Fibroblast of peridontal ligament (primary cell): Measurements from ENCODE around the gene PIH1D1.

ENCODE experiments used
- DNase-seq: peaks from one replicate; pipeline ENCODE4 v3.0.0-alpha.2; 2010; ENCODE audit errors: extremely low read depth

PIH1D1 gene

DNA sequence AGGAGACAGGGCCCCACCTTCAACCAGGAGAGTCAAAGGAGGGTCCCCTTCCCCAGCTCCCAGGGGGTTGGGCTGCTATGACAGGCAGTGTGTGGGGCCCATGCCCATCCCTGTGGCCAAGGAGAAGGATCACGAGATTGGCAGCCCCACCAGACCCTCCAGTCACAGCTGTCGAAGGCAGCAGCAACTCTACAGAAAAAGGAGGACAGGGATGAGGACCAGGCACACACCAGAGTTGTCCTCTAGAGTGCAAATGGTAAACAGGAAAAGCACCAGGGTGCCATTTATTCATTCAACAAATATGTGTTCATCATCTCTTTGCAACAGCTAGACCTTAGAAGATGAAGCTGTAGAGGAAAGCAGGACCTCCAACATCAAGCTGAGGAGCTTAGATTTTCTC lies 32.4 kb downstream of the PIH1D1 start:
- no peak for DNase-seq

DNA sequence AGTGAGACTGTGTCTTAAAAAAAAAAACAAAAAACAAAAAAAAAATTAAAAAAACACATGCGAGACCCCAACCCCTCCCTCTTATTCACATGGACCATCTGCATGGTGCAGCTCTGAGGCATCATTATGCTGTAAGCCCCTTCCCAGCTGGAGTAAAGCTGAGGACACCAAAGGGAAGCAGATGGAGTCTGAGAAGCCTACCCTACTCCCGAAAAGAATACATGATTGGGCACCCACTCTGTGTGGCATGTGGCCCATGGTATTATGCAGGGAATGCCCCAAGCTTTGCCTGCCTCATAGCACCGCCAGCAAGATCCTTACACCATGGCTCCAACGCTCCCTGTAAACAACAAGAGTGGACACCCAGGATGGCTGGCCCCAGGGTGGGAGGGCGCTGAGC lies 33.1 kb downstream of the PIH1D1 start:
- no peak for DNase-seq

- no peak for DNase-seq
These were observed 34.5 kb downstream of the PIH1D1 start for GRCh38 chr19:49417088-49417487.

DNA sequence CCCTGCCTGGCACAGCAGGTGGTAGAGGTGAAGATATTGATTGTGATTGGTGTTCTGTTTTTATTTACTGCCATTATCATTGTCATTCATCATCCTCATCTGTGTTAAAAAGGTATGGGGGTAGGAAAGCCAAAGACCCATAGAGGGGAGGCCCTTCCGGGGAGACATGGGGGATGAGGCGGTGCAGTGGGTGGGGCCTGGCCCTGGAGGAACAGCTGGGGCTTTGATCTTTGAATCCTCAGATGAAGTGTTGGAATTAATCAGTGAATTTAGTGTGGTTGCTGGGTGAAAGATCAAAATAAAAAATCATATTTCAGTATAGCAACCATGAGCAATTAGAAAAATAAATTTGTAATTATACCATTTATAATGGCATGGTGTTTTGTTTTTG lies 35.8 kb downstream of the PIH1D1 start:
- no peak for DNase-seq

DNA sequence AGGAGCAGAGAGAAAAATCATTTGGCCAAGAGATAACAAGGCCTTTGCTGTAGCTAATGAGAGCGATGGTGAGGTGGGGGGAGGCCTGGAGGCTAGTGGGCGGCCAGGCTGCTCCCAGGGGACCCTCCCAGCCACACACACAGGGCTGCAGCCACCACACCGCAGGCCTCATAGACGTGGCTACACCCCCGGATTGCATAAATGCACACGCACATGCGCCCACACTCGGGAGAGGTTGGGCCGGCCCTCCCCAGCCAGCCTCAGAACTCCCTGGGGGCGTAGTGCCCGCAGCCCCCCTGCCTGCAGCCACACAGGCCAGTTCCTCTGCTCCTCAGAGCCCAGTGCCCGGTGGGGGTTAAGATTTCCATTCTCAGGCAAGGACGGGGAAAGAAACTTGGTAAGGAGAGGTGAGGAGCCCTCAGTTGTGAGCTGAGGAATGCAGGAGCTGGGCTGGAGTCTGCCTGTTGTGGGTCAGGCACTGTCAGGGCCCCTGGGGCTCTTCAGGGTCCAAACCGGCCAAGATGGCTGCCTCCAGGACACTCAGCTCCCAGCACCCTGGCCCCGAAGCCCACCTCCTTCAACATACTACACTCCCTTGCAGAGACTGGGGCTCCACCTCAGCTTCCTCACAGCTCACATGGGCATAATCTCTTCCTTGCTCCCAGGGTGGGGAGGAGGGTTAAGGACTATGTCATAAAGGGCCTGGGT lies 36.4 kb downstream of the PIH1D1 start:
- DNase-seq = peak; percentile 63

GRCh38 chr19:49414256-49414655 lies 37.4 kb downstream of the PIH1D1 start:
- DNase-seq = no peak

- peak; percentile 41 for DNase-seq
These were observed 38.3 kb downstream of the PIH1D1 start for GRCh38 chr19:49413348-49413747.

- DNase-seq = no peak
These were observed 39.8 kb downstream of the PIH1D1 start for GRCh38 chr19:49411681-49412326.

GRCh38 chr19:49409441-49410029 lies 42.1 kb downstream of the PIH1D1 start:
- DNase-seq = no peak

GRCh38 chr19:49408816-49409440 lies 42.7 kb downstream of the PIH1D1 start:
- DNase-seq = no peak

GRCh38 chr19:49407482-49408015 lies 44.1 kb downstream of the PIH1D1 start:
- DNase-seq = no peak

- no peak for DNase-seq
These were observed 44.5 kb downstream of the PIH1D1 start for GRCh38 chr19:49407079-49407478.

- no peak for DNase-seq
These were observed 48.0 kb downstream of the PIH1D1 start for GRCh38 chr19:49403404-49404187.

GRCh38 chr19:49400029-49400428 lies 51.6 kb downstream of the PIH1D1 start:
- no peak for DNase-seq

GRCh38 chr19:49398931-49399330 lies 52.7 kb downstream of the PIH1D1 start:
- DNase-seq = no peak

DNA sequence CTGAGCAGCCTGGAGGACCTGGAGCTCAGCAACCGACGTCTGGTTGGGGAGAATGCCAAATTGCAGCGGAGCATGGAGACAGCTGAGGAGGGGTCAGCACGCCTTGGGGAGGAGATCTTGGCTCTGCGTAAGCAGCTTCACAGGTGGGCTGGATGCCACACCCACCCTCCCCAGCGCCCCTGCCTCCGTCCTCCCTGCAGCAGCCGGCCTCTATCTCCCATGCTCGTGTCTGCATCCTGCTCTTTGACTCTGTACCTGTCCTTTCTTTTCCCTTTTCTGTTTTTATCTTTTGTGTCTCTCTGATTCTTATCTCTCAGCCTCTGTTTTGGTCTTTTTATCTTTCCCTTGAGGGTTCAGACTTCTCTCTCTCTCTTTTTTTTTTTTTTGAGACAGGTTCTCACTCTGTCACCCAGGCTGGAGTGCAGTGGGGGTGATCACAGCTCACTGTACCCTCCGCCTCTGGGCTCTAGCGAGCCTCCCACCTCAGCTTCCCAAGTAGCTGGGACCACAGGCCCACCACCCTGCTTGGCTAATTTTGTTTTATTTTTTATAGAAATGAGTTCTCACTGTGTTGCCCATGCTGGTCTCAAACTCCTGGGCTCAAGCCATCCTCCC lies 53.5 kb downstream of the PIH1D1 start:
- no peak for DNase-seq

- no peak for DNase-seq
These were observed 54.7 kb downstream of the PIH1D1 start for GRCh38 chr19:49396738-49397505.
